NB4 (cell line): ENCODE data around the gene ARHGAP22.

ENCODE experiments used
- POLR2A ChIP-seq: IDR thresholded peaks from 2 replicates; pipeline ENCODE4 v1.6.1; 2011; ENCODE audit warnings: mild to moderate bottlenecking; ENCODE audit not compliant: insufficient read length; ENCODE audit errors: extremely low read depth
- TF ChIP-seq, protein P1 (sequence below): IDR thresholded peaks from one replicate; pipeline ENCODE4 v1.5.1; 2012; ENCODE audit warnings: low read depth, low read length
- TF ChIP-seq, protein P2 (sequence below): IDR thresholded peaks from 2 replicates; pipeline ENCODE4 v1.6.1; 2011; ENCODE audit warnings: low read depth, low read length

DNA sequence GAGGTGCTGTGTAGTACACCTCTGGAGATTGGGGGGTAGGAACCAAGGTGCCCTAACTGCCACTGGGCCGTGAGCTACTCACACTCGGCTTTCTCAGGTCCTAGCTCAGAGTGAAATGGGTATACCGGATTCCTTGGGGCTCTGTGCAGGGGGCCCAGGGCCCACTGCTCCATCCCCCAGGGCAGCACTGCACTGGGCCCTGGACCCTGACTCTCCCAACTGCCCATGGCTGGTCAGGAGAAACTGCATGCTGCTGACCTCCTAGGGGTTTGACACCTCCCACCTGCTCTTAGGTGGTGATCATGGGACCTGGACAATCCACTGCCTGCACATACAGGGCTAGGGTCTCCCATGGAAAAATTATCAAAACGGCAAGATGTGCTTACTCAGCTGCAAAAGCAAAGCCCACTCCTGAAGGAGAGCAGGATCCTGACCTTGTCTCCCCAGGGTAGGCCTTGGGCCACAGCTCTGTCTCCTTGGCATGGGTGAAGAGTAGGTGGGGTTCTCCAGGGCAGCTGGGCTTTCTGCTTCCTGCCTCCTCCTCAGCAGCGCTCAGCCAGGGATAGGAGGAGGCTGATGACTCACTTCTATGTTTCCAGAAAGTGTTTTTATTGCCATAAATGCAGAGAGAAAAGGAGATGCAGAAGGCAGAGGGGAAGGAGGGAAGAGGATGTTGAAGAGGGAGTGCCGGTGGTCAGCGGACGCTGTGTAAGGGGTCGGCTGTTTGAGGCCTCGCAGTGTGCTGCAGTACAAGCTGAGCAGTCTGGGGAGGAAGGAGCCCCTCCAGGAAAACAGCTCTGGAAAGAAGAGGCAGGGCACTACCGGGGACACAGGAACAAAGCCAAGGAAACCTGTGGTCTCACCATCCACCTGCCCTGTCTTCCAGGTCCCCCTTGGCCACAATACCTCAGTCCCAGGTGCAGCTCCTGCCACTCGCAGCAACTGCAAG lies 107.8 kb downstream of the ARHGAP22 start:
- TF ChIP-seq, protein P1, sequence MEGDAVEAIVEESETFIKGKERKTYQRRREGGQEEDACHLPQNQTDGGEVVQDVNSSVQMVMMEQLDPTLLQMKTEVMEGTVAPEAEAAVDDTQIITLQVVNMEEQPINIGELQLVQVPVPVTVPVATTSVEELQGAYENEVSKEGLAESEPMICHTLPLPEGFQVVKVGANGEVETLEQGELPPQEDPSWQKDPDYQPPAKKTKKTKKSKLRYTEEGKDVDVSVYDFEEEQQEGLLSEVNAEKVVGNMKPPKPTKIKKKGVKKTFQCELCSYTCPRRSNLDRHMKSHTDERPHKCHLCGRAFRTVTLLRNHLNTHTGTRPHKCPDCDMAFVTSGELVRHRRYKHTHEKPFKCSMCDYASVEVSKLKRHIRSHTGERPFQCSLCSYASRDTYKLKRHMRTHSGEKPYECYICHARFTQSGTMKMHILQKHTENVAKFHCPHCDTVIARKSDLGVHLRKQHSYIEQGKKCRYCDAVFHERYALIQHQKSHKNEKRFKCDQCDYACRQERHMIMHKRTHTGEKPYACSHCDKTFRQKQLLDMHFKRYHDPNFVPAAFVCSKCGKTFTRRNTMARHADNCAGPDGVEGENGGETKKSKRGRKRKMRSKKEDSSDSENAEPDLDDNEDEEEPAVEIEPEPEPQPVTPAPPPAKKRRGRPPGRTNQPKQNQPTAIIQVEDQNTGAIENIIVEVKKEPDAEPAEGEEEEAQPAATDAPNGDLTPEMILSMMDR: no peak
- TF ChIP-seq POLR2A: no peak
- TF ChIP-seq, protein P2, sequence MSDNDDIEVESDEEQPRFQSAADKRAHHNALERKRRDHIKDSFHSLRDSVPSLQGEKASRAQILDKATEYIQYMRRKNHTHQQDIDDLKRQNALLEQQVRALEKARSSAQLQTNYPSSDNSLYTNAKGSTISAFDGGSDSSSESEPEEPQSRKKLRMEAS: no peak
